Measurements from ENCODE around the gene OSER1.

GRCh38 chr20:44174996-44175765, 35.4 kb downstream of the OSER1 start:
- TF ChIP-seq, protein P1, sequence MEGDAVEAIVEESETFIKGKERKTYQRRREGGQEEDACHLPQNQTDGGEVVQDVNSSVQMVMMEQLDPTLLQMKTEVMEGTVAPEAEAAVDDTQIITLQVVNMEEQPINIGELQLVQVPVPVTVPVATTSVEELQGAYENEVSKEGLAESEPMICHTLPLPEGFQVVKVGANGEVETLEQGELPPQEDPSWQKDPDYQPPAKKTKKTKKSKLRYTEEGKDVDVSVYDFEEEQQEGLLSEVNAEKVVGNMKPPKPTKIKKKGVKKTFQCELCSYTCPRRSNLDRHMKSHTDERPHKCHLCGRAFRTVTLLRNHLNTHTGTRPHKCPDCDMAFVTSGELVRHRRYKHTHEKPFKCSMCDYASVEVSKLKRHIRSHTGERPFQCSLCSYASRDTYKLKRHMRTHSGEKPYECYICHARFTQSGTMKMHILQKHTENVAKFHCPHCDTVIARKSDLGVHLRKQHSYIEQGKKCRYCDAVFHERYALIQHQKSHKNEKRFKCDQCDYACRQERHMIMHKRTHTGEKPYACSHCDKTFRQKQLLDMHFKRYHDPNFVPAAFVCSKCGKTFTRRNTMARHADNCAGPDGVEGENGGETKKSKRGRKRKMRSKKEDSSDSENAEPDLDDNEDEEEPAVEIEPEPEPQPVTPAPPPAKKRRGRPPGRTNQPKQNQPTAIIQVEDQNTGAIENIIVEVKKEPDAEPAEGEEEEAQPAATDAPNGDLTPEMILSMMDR (IDR thresholded peaks at IDR 0.05) = no peak
- TF ChIP-seq POLR2AphosphoS5 (IDR thresholded peaks at IDR 0.05; ENCODE audit: insufficient read depth in 1 of 2, low read depth in 1 of 2) = no peak
- no peak for TF ChIP-seq POLR2A (IDR thresholded peaks at IDR 0.05)

Data from vagina (tissue), 2 donors.